Endothelial cell (in vitro differentiated cells): Measurements from ENCODE around the gene ARMS2. TPM values are rescaled to one million over a fixed set of nuclear protein-coding genes. Genes with fewer than 3 reads are reported as not detected.

Experiments used
- DNase-seq: peaks from one replicate; pipeline ENCODE4 v3.0.0; 2021; ENCODE audit warnings: low spot score
- H3K27ac Mint-ChIP-seq: one replicate; pipeline ENCODE4 v1.8.0; 2021; ENCODE audit warnings: mixed read lengths, inconsistent platforms; ENCODE audit not compliant: unreplicated experiment
- H3K27me3 Mint-ChIP-seq: one replicate; pipeline ENCODE4 v1.8.0; 2021; ENCODE audit warnings: mild to moderate bottlenecking, moderate library complexity, mixed read lengths, inconsistent platforms; ENCODE audit not compliant: unreplicated experiment
- H3K36me3 Mint-ChIP-seq: one replicate; pipeline ENCODE4 v1.8.0; 2021; ENCODE audit warnings: mild to moderate bottlenecking, low read depth, mixed read lengths, inconsistent platforms; ENCODE audit not compliant: unreplicated experiment
- H3K4me1 Mint-ChIP-seq: one replicate; pipeline ENCODE4 v1.8.0; 2021; ENCODE audit warnings: mild to moderate bottlenecking, mixed read lengths, inconsistent platforms; ENCODE audit not compliant: unreplicated experiment
- H3K4me3 Mint-ChIP-seq: one replicate; pipeline ENCODE4 v1.8.0; 2021; ENCODE audit warnings: mild to moderate bottlenecking, mixed read lengths, inconsistent platforms; ENCODE audit not compliant: unreplicated experiment
- H3K9me3 Mint-ChIP-seq: one replicate; pipeline ENCODE4 v1.8.0; 2021; ENCODE audit warnings: mixed read lengths, inconsistent platforms; ENCODE audit not compliant: unreplicated experiment
- total RNA-seq: library from RNA; stranded (reverse); fragmentation: NEBNext Ultra II Directional; extraction: Animal tissue kit (Norgen Biotek cat#: 25700); gene quantifications from one replicate; pipeline ENCODE4 v1.2.1, GENCODE V29; 2021; ENCODE audit not compliant: unreplicated experiment
- TF ChIP-seq, protein P1 (sequence below): fragments of 200-600 bp; sonication (generic); IDR thresholded peaks from one replicate; pipeline ENCODE4 v1.5.0; 2021; ENCODE audit warnings: antibody characterized with exemption; ENCODE audit not compliant: unreplicated experiment

Gene ARMS2
- total RNA-seq, 1 donor from 2014 or later: not detected

DNA sequence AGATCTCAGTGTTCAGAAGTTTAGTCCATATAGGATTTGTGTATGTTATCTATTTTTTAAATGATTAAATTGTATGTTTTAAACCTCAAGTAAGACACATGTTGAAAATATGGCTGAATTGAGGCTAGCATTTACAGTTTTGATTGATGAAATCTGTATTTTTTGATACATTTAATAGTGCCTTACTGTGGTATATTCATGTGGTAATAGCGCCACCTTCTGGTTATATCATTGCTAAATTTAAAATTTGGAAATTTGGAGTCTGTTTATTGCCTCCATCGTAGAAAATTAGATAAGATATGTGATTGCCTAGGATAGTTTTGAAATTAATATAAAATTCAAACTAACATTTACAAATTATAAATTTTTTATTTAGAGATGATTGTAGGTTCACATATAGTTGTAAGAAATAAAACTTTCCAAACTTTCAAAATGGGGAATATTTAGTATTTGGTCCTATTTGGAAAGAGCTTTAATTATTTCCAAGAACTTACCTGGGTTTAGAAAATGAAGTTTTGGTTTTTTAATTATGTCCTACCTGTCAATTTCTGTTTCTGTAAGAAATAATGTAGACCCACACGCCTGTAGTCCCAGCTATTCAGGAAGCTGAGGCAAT is 19.1 kb upstream of the ARMS2 start:
- TF ChIP-seq, protein P1, sequence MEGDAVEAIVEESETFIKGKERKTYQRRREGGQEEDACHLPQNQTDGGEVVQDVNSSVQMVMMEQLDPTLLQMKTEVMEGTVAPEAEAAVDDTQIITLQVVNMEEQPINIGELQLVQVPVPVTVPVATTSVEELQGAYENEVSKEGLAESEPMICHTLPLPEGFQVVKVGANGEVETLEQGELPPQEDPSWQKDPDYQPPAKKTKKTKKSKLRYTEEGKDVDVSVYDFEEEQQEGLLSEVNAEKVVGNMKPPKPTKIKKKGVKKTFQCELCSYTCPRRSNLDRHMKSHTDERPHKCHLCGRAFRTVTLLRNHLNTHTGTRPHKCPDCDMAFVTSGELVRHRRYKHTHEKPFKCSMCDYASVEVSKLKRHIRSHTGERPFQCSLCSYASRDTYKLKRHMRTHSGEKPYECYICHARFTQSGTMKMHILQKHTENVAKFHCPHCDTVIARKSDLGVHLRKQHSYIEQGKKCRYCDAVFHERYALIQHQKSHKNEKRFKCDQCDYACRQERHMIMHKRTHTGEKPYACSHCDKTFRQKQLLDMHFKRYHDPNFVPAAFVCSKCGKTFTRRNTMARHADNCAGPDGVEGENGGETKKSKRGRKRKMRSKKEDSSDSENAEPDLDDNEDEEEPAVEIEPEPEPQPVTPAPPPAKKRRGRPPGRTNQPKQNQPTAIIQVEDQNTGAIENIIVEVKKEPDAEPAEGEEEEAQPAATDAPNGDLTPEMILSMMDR: peak; percentile 90
- H3K27me3 Mint-ChIP-seq: peaks cover 1% of the 10 kb centered on the region
- H3K4me3 Mint-ChIP-seq: no peak overlapping the region
- H3K36me3 Mint-ChIP-seq: peaks cover 6% of the 10 kb centered on the region
- H3K4me1 Mint-ChIP-seq: peaks cover 8% of the 10 kb centered on the region
- no peaks in the 10 kb centered on the region for H3K9me3 Mint-ChIP-seq
- no peak for DNase-seq
- no peak overlapping the region for H3K27ac Mint-ChIP-seq

DNA sequence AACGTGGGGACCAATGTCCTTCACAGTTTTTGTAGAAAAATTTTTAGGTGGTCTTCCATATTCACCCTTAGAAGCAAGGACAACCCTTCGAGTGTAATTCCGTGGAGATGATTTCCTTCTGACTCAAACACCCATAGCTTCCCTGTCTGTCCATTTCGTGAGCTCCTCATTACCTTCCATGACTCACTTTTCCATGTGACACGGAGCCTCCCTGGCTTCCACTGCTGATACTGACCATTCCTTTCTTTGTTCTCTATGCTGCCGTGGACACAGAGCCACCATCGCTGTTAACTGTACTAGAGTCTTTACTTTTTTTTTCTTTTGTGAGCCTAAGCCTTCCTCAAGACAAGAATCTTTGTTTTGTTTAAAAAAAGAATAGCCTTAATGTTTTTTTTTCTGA is 12.5 kb upstream of the ARMS2 start:
- H3K4me1 Mint-ChIP-seq: no peaks in the 10 kb centered on the region
- peaks cover 2% of the 10 kb centered on the region for H3K9me3 Mint-ChIP-seq
- H3K4me3 Mint-ChIP-seq: no peak overlapping the region
- no peak overlapping the region for H3K27ac Mint-ChIP-seq
- no peaks in the 10 kb centered on the region for H3K27me3 Mint-ChIP-seq
- peaks cover 7% of the 10 kb centered on the region for H3K36me3 Mint-ChIP-seq
- DNase-seq: no peak
- TF ChIP-seq, protein P1: no peak

DNA sequence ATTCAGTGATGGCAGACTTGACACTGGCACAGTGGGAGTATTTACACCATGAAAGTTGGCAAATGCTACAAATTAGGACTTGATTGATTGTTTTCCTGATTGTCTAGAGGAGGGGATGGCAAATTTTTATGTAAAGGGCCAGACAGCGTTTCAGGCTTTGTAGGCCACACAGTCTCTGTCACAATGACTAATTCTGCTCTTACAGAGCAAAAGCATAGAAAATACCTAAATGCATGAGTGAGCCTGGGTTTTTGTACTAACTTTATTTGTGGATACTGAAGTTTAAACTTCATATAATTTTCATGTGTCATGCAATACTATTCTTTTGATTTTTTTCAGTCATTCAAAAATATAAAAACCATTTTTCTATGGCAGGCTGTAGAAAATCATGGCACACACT is 9.0 kb upstream of the ARMS2 start:
- Mint-ChIP-seq H3K9me3 (peaks cover 4% of the 10 kb centered on the region), H3K4me3 (no peak overlapping the region), H3K36me3 (peaks cover 3% of the 10 kb centered on the region), H3K4me1 (peaks cover 18% of the 10 kb centered on the region), H3K27ac (no peak overlapping the region), H3K27me3 (peaks cover 4% of the 10 kb centered on the region)
- TF ChIP-seq, protein P1: no peak
- no peak for DNase-seq

DNA sequence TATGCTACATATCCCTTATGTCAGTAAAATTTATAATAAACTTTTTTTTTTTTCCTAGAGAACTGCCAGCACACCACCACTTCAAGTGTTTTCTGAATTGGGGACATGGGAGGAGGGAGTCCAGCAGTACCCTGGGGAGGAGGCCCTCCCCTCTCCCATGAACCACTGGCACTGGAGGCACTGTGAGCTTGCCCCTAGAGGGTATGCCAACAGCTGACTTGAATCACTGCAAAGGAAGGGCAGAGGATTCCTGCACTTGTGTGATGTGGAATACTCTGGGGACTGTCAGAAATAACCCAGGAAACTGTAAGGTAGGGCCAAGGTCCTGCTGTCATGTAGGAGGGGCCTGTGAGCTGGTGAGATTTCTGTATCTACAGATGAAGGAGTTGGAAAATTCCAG is 8.5 kb upstream of the ARMS2 start:
- H3K4me3 Mint-ChIP-seq: no peak overlapping the region
- TF ChIP-seq, protein P1: no peak
- no peak overlapping the region for H3K27ac Mint-ChIP-seq
- no peak for DNase-seq
- H3K36me3 Mint-ChIP-seq: peaks cover 3% of the 10 kb centered on the region
- H3K4me1 Mint-ChIP-seq: peaks cover 22% of the 10 kb centered on the region
- peaks cover 4% of the 10 kb centered on the region for H3K27me3 Mint-ChIP-seq
- peaks cover 4% of the 10 kb centered on the region for H3K9me3 Mint-ChIP-seq

DNA sequence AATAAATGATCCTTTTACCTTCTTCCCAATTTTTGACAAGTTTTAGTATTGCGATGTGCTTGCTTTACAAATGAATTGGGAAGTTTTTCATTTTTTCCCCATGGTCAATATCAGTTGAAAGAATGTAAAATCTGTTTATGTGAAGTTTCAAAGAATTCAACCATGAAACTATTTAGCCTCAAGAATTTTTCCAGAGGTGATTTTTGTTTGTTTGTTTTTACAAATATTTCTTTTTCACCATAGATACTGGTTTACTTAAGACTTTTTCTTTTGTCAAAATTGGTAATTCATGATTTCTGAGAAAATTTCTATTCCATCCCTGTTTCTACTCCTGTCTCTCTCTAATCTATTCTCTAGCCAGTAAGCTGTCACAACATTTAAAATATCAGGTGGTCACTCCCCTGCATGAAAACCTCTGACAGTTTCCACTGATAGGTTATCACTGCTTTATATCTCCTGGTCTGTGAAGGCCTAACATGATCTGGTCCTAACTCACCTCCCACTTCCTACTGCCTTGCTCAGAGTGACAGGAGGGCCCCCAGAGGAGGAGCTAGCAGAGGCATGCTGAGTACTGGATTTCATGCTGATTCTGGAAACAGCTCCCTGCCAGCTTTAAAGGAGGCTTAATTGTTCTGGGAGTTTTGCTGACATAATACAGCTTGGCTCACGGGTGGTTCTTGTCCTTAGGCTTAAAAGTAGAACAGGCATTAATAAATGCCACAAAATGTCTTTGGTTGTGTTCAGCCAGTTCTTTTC is 7.6 kb upstream of the ARMS2 start:
- peaks cover 3% of the 10 kb centered on the region for H3K36me3 Mint-ChIP-seq
- H3K4me1 Mint-ChIP-seq: peaks cover 27% of the 10 kb centered on the region
- peaks cover 4% of the 10 kb centered on the region for H3K27me3 Mint-ChIP-seq
- no peak overlapping the region for H3K4me3 Mint-ChIP-seq
- TF ChIP-seq, protein P1: no peak
- DNase-seq: no peak
- no peak overlapping the region for H3K27ac Mint-ChIP-seq
- peaks cover 4% of the 10 kb centered on the region for H3K9me3 Mint-ChIP-seq
